HS-5 (cell line): ENCODE results near the gene POLE.
"Not testable (repeated sequence)": the region's sequence is repeated elsewhere in the genome, so short reads cannot be mapped to it uniquely, and the experiment has no call there.

Experiments
- DNase-seq: peaks from one replicate; pipeline ENCODE4 v3.0.0-alpha.2; 2012; ENCODE audit warnings: low read depth

Gene POLE

GRCh38 chr12:132611620-132612019 is 75.5 kb downstream of the POLE start:
- DNase-seq = no peak

GRCh38 chr12:132610866-132611602 is 76.1 kb downstream of the POLE start:
- no peak for DNase-seq

GRCh38 chr12:132610051-132610759 is 76.9 kb downstream of the POLE start, which contains the start of gene LRCOL1:
Gene LRCOL1 (minus strand): TSS chr12:132610582. CDS start chr12:132606251, 4,331 bp downstream.
- no peak for DNase-seq

GRCh38 chr12:132608231-132609171 is 78.6 kb downstream of the POLE start:
- no peak for DNase-seq

DNA sequence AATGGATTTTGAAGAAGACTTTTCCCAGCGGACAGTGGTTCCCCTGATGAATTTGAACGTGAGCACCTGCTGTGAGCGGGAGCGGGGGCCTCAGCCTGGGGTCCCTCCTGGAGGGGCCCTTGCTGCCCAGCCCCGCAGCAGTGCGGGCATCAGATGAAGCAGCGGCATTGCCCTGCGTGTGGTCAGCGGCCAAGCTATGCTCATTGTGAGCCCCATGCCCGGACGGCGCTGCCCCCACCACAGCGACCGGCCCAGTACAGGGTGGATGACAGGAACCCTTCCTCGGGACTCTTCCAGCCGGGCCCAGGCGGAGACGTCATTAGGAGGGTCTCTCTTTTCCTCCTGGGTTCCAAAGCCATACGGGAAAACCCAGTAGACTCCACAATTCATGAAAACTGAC is 80.2 kb downstream of the POLE start:
- DNase-seq = no peak

DNA sequence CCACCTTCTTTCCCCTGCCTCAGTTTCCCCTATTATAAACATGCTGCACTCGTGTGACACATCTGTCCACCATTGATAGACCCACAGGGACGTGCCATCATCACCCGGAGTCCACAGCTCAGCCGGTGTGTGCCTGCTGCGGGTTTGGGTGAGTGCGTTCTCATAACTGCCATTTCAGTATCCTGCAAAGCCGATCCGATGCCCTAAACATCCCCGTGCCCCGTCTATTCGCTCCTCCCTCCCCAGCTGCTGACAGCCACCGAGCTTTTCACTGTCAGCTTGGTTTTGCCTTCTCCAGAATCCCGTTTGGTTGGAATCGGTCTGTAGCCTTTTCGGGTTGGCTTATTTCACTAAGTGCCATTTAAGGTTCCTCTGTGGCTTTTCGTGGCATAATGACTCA is 80.7 kb downstream of the POLE start:
- DNase-seq = no peak

- DNase-seq = no peak
Observed at GRCh38 chr12:132605892-132606291, 81.2 kb downstream of the POLE start.

DNA sequence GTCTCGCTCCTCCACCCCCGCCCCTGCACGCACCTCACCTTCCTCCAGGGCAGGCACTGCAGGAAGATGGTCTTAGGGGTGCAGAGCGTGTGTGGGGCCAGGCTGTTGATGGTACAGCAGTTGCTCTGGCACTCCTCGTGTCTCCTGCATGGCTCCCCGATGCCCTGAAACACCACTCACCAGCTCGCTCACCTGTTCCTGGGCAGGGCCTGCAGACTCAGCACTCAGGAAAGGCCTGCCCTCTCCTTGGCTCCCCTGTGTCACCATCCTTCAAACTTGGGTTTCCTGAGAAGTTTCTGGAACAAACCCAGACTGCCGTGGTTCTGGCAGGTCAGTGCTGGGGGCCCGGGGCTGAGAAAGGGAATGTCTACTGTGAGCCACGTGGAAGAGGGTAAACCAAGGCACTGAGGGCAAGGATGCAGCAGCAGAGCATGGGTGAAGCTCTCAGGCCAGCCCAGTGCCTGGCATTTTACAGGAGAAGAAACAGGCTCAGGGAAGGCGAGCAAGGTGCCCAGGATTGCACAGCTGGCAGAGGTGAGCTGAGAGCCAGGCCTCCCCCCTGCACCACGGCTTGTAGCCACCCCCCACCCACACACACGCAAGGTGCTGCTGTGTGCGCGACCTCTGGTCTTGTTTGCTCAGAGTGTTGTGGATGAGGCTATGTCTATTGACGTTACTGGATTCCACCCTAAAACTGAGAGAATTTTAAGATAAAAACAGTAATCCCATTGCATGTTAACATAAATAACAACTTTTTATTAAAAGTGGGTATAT is 82.3 kb downstream of the POLE start:
- DNase-seq = no peak

DNA sequence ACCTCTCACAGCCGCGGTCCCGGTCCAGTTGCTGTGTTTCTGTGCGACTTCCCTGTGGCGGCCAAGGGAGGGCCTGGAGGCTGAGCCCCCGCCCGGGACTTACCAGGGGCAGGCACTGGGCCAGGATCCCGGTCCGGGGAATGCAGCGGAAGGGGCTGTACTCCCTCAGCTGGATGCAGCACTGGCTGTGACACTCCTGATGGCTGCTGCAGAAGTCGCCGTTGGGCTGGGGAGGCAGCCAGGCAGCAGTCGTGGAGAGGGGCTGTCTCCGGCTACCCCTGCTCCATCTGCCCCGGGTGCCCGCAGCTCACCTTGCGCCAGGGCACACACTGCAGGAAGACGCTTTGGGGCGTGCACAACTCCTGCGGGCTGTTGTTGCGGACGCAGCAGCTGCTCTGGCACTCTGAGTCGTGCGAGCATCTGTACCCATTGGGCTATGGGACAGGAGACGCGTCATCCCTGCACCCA is 83.0 kb downstream of the POLE start:
- no peak for DNase-seq

GRCh38 chr12:132603240-132604150 is 83.6 kb downstream of the POLE start:
- DNase-seq = no peak

GRCh38 chr12:132602572-132603239 is 84.4 kb downstream of the POLE start:
- no peak for DNase-seq

DNA sequence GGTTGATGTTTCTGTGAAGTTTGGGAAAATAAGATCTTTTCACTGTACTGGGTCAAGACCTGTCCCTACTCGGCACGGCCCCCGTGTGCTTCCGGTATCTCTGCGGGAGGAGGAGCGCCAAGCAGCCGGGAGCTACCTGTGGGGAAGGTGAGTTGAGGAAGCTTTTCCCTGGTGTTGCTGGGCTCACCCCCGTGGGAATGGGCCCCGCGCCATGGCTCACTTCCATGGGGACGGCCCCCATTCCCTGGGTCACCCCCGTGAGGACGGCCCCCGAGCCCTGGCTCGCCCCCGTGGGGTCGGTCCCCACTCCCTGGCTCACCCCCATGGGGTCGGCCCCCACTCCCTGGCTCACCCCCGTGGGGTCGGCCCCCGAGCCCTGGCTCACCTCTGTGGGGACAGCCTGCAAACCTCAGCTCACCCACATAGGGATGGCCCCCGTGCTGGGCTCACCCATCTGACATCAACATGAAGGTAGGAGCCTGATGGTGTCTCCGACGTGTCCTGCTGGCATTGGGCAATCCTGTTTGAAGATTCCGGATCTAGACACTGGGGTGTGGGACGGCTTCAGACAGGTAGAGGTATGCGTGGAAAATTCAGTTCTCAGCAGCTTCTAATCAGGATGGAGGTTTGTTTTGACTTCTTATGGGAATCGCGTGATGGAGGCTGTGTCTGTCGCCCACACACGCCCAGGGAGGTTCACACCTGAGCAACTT is 85.8 kb downstream of the POLE start:
- no peak for DNase-seq

- no peak for DNase-seq
Observed at GRCh38 chr12:132600048-132601032, 86.8 kb downstream of the POLE start.

- not testable (repeated sequence) for DNase-seq
Observed at GRCh38 chr12:132599502-132599901, 87.6 kb downstream of the POLE start.

DNA sequence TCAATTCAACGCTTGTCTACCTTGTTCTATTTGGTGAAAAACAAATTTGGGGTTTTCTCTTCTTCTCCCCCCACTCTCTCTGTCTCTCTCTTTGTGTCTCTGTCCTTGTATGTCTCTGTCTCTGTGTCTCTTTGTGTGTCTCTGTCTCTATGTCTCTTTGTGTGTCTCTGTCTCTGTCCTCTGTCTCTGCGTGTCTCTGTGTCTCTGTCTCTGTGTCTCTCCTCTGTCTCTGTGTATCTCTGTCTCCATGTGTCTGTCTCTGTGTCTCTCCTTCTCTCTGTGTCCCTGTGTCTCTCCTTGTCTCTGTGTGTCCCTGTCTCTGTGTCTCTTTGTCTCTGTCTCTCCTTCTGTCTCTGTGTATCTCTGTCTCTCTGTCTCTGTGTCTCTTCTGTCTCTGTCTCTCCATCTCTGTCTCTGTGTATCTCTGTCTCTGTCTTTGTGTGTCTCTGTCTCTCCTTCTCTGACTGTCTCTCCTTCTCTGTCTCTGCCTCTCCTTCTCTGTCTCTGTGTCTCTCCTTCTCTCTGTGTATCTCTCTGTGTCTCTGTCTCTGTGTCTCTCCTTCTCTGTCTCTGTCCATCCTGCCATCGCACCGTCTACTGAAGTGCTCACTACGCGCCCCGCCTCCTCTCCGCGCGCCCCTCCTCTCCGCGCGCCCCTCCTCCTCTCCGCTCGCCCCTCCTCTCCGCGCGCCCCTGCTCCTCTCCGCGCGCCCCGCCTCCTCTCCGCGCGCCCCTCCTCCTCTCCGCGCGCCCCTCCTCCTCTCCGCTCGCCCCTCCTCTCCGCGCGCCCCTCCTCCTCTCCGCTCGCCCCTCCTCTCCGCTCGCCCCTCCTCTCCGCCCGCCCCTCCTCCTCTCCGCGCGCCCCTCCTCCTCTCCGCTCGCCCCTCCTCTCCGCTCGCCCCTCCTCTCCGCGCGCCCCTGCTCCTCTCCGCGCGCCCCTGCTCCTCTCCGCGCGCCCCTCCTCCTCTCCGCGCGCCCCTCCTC is 89.5 kb downstream of the POLE start:
- DNase-seq = no peak

GRCh38 chr12:132596016-132596415 is 91.1 kb downstream of the POLE start:
- DNase-seq = no peak

DNA sequence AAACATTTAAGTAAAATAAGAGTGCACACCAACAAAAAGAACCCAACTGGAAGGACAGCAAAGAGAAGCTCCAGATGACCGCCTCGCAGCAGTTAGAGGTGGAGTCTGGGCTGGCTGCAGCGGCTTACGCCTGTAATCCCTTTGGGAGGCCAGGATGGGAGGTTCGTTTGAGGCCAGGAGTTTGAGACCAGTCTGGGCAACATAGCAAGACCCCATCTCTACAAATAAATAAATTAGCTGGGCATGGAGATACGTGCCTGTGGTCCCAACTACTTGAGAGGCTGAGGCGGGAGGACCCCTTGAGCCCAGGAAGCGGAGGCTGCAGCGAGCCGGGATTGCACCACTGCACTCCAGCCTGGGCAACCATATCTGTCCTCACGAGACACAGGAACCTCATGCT is 92.0 kb downstream of the POLE start:
- no peak for DNase-seq
